Activated T-cell treated with anti-CD3 and anti-CD28 coated beads, Interleukin-2, amount 50 U/mL, for 48 hours (primary cell): ENCODE results near the gene F2R.

Experiments
- DNase-seq, 2 experiments: peaks; one replicate each; pipeline ENCODE4 v3.0.0-alpha.2; 2020

The F2R gene

DNA sequence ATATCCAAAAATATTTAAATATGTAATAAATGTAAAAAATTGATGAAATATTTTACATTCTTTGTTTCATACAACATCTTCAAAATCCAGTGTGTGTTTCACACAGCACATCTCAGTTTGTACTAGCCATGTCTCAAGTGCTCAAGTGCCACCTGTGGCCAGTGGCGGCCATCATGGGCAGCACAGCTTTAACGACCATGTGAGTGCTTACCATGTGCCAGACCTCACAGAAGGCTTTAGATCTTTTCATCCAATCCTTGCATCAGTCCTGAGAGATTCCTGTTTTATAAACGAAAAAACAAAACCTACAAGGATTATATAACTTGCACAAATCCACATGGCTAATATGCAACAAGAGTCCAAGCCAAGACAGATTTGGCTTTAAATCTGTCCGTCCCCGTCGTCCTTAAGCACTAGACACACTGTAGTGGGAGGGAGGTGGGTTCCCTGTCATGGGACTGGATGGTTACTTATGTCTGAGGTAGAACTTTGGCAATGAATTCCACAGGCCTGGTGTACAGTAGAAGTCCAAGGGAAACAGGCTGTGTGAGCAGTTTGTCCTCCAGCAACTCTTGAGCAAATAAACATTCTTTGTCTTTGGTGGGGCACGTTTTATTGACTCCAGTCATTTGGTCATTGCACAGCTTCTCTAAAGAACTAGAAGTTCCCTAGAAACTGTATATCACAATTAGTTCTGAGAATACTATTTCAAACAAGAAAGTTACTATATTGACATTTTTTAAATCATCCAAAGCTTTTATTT is 25.0 kb upstream of the F2R start:
- no peak for DNase-seq

DNA sequence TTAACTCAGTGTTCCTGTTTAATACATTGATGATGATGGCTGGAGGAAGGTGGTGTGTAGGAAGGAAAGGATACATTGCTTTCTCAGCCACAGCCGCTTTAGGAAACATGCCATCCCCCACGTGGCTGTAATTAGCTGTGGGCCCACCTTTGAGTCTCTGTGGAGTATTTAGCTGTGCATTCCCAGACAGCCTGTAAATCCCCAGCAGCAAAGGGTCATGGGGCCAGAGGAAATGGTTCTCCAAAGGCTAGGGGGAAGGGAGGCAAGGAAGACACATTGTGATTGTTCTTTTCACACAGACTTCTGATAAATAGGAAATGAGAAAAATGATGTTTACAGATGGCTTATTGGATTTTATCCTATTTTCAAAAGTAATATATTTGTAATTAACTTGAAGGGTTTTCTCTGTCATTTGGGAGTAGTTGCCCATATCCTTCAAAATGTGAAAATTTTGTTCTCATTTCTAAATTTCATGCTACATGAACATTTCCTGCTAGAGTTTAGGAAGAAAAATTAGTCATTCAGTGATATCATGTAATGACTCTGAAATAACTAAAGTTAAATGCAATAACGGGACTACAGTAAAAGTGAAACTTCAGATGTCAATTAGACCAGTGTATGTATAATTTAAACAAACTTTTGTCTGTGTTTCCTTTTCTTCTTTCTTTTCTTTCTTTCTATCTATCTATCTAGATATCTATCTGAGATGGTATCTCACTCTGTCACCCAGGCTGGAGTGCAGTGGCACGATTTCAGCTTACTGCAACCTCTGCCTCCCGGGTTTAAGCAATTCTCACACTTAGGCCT is 24.3 kb upstream of the F2R start:
- peak in 1 of 2 experiments; percentile 26 for DNase-seq

DNA sequence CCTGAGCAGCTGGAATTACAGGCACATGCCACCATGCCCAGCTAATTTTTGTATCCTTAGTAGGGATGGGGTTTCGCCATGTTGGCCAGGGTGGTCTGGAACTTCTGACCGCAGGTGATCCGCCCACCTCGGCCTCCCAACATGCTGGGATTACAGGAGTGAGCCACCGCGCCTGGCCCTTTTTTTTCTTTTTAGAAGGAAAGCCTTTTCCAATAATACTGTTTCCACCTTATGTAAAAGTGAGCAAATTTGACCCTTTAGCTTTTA is 23.7 kb upstream of the F2R start:
- no peak for DNase-seq

DNA sequence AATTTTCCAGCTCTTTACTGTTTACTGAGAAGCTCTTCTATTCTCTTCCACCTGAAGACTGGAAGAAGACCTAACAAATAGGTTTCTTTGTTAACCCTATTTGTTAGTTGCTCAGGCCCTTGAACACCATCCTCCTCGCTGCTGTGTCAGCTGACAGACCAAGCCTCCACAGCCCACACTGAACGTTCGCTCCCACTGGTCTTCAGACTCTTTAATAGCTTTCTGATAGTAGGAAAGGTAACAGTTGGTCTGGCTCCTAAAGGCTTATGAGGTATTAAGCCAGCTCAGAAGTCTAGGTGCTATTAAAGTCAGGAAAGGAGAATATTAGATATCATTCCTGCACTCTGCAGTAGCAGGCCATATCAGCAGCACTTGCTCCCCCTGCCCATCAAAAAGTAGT is 23.3 kb upstream of the F2R start:
- DNase-seq, result no peak

DNA sequence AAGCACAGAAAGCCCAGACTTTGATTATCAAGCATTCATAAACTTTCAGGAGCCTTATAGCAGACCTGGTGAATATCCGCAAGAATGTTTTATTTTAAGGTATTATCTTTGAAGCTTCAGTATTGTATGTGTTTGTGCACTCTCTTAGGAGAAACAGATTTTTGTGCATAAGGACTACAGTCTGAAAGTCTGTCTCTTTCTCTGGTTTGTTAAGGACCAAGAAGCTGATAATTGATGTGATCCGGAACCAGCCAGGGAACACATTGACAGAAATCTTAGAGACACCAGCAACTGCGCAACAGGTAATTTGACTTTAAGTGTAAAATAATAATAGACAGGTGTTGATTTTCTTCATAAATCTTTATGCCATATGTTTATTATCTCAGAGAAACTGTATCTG is 22.8 kb upstream of the F2R start:
- no peak for DNase-seq

DNA sequence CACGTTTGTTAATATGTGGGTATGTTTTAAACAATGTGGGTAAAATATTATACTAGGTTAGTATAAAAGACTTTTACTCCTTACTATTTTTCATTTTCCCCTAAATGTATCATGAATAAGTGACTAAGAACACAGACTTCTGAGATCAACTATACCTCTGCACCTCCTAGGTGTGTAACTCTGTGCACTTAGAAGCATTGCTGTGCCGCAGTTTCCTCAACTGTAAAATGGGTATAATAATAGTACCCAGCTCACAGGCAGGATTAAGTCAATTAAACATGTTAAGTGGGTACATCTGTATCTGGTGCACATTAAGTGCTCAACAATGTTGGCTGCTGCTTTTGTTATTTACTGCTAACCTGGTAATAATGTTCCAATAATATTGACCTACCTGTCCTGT is 21.6 kb upstream of the F2R start:
- no peak for DNase-seq

DNA sequence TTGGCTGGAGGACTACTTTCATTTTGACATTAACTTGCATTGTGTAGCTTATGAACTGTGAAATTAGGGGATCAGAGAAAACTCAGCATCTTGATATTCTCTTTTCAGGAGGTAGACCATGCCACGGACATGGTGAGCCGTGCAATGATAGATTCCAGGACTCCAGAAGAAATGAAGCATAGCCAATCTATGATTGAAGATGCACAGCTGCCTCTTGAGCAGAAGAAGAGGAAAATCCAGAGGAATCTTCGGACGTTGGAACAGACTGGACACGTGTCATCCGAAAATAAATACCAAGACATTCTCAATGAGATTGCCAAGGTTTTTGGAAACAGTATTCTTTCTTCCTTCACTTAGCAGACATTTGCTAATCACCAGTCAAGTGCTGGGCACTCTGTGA is 20.6 kb upstream of the F2R start:
- no peak for DNase-seq

DNA sequence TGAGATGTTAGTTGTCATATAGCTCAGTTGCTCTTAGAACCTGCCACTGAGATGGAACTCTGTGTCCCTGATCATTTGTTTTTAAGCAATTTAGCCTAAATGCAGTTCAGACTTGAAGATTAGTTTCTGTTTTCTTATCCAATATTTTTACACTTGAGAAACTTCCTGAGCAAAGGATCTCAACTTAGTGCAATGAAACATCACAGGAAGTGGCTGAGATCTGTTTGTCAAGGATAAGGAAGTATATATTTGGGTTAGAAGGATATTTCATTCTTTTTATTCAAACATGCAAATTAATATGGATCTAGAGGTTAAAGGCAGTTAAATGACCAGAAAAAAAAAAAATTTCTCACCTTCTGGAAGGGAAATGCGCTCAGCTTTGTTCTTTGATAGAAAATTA is 19.7 kb upstream of the F2R start:
- DNase-seq, result no peak

DNA sequence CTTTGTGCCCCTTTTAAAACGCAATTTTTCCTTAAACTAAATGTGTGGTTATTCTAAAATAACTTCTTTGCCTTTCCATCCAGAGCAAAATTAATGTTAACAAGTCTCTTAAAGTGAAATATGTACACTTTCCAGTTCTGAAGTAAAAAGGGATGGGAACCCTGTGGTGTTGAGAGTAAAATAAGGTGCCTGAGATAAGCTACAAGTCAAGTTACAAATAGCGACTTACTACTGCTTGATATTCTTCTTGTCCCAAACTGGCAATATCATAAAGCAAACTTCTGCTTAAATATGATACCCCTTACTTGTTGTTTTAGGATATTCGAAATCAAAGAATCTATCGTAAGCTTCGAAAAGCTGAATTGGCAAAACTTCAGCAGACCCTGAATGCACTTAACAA is 18.3 kb upstream of the F2R start:
- no peak for DNase-seq

DNA sequence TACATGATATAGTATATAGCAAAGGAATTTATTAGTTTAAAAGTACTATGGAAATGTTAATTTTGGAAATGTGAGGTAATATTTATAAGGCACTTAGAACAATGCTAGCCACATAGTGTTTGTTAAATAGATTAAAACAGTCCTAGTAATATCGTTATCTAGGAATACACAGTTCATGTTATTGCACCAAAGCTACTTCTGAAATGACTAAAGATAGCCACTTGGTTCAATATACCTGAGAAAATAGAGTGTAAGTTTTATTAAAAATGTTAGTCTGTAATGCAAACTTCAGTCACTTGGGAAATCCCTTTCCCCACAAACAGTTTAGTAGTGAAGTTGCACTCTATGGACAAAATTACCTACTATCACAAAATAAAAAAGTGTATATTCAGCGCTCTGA is 15.4 kb upstream of the F2R start:
- no peak for DNase-seq

DNA sequence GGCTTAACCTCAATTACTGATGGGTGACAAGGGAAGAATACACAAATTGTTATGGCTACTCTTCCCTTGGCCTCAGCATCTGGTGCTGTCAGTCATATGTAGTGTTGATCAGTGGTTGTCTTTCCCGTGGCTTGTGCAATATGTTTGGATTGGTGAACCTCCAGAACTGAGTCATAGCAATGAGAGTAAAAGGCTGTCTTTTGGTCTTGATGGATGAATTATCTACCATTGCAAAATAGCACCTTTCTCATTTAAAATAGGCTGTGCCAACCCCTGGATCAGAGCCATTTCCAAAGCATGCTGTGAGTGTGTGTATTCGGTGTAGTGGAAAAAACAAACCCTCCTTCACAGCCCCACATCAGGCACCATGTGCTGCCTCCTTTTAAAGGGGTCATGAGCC is 14.6 kb upstream of the F2R start:
- DNase-seq, result no peak

DNA sequence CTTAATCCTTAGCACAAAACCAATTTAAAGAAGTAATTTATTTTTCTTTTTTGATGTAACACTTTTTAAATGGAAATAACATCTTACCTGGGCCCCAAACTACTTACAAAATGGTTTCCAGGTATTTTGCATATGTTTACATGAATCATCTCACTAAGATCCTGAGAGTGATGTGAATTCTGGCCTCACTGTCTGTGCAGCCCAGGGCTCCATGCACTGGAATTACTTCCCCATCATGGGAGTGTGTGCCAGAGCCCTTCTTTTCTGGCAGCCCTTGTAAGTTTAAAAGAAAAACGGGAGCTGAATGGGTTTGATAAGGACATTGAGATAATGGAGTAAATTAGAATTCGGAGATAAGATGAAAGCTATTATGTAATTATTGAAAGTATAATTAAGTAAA is 12.2 kb upstream of the F2R start:
- no peak for DNase-seq

DNA sequence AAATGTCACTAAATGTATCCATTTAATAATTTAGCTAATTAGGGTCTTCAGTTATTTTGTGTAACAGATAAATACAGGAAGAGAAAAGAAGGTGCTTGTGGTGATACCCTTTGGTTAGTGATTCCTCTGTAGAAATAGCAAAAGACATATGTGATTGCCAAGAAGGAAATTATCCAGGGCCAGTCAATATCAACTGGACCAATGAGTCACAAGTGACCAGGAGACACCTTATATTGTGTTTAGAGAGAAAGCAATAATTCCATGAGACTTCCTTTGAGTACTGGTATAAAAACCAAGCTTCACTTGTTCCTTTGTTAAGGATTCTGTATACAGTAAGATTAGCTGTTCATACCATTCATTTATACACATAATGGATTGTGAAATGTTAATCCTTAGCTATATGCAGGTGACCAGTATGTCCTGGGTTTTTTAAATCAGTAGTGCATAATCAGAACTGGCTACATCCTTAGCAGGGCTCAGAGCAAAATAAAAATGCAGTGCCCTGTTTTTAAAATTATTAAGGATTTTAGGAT is 11.7 kb upstream of the F2R start:
- DNase-seq, result no peak

DNA sequence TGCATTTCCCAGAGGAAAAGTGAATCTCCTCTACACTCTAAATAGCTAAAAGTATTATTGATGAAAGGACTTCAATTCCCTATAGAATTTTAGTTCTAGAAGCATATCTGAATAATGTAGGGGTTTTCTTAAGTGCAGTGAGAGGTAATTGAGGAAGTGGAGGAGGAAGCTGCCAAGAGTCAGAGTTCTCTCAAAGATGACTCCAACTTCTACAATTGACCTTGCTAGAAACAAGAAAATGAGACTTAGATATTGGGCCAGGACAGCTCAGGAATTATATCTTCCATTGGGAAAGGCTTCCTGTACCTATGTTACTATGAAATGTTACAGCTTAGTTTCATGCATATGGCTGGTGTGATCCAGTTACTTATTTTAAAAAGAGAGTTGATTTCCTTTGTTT is 10.4 kb upstream of the F2R start:
- DNase-seq, result no peak

DNA sequence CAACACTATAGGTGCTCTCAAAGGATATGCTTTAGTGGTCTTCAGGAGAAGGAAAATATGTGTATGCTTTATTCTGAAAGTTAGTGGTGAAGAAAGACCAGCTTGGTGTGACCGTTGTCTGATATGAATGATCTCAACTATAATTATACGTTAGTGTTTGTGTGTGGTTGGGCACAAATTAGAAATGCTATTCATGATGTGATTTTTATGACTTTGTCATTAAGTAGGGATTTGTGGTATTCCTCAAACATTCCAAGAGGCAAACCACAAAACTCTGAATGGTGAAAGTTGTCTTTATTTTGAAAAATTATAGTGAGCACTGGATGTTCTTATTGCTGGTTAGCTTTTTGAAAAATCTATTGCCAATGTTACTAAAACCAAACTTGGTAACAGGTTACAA is 6.2 kb upstream of the F2R start:
- no peak for DNase-seq

DNA sequence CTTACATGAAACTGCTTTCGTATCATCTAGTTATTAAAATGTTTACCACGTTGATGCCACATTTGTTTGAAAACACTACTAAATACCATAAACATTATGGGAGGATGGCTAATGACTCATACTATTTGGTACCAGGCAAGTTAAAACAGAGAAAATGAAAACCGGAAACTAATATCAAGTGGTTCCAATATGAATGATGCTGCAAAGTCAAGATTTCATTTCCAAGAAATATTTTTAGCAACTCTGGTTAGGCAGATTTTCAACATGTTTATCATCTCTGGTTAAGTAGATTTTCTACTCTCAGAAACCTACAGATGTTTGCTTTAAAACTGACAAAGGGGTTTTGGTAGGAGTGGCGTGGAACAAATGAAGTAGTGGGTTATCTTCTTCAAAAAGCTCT is 4.9 kb upstream of the F2R start:
- DNase-seq, result no peak

DNA sequence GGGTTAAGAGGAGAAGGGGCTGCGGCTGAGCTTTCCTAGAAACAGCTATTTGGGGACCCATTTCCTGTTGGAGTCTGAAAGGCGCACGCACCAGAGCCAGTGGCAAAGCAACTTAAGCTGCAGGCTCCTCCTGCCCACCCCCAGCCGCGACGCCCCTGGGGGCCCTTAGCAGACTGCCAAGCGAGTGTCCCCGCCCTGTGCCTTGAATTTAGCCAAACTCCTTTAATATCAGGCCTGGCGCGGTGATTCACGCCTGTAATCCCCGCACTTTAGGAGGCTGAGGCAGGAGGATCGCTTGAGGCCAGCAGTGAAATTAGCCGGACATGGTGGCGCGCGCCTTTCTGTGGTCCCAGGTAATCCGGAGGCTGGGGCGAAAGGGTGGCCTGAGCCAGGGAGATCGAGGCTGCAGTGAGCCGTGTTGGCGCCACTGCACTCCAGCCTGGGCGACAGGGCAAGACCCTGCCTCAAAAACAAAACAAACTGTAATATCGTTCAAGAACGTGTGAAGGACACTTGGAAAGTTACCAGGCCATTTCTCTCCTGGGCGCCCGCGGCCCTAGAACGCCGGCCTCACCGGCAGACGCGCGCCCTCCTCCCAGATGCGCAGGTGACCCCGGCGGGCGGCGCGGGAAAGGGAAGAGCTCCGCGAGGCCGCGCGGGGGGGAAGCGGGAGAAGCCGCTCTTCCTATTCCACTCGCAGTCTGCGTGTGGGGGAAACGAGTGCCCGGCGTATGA is 1.0 kb upstream of the F2R start:
- peak; percentile 34 to 39 for DNase-seq

DNA sequence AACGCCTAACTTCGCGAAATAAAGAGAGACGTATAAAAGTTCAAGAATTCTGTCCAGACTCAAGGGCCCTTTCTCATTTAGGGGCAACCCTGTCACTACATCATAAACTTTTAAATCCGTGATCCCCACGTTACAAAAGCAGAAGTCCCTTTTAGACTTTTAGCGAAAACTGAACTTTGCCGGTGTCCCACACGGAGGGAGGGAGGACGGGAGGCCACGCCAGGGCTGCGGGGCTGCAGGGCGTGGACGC is 515 bp upstream of the F2R start:
- DNase-seq, result no peak

DNA sequence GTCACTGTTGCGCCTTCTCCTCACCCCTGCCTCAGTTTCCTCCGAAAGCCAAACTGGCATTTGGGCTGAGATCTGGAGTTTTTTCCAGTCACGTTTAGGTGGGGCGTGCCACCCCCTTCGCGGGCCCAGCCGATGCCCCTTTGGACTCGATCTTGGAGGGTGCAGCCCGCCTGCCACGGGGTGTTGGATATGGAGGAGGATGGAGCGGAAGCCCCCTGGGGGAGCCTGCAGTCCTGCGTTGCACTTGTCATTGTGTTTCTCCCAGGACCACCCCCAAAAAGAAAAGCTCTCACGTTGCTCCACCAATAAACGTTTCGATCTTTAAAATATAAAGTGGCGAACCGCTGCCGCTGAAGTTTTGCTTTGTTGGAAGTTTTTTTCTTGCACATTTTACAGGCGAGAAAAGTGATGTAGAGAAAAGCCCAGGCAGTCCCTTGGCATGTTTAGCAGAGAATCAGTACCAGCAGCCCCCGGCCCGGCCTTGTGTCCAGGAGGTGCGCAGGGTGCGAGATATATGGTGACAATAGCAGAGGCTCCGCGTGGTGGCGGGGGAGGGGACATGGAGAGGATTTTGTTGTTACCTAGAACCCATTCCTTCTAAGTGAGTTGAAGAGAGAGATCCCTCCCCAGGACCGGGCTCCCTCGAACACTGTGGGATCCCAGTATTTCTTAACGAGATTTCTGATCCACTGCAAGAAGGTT is 681 bp downstream of the F2R start:
- peak; percentile 36 to 41 for DNase-seq

DNA sequence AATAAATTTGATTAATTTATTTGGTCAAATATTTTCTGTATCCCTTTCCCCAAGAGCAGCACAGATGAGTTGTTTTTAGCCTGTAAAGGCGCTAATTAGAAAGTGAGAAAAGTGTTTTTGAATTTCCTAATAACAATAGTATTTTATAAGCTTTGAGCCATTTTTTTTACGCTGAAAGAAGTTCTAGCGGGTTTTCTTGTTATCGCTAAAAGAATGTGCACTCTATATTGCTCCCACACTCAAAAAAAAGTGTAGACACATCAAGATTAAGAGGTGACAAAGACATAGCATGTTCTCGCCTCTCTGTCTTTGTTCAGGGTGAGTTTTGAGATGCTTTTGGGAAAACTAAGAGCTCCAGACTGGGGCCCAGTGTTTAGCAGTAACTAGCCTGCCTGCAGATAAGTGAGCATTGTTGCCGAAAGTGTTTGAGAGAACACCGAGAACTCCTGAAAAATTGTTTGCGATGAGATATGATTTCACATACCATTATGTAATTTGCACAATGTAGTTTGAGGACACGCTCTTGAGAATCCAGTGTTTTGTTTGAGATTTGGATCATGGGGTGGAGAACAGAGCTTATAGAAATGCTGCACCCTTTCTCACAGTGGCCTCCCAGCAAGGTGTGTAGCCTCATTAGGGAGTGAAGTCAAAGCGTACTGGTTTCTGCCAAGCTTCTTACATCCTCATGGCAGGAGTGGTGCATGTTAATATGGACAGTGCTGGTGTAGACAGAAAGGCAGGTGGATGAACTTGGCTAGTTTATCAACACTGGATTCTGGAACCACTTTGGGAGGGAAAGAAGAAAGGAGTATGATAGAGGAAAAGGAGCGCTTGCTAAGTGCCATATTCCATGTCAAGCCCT is 1.5 kb downstream of the F2R start:
- no peak for DNase-seq

DNA sequence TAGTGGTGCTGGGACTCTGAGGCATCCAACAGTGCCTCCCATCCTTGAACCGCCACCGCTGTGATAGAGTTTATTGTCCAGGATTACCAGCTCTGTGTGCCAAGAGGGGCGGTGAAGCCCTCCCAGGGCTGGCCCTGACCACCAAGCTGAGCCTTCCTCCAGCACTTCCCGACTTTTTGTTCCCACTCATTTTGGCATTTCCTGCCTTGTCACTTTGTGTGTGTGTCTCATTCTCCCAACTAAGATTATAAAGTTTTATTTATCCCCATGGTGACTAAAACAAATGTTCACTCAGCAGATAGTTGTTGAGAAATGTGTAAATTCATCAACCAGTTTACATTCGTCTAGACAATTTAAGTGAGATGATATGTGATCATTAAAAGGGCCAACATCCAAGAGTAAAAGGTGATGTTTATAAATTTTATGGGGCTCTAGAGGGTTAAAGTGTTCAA is 2.5 kb downstream of the F2R start:
- no peak for DNase-seq

DNA sequence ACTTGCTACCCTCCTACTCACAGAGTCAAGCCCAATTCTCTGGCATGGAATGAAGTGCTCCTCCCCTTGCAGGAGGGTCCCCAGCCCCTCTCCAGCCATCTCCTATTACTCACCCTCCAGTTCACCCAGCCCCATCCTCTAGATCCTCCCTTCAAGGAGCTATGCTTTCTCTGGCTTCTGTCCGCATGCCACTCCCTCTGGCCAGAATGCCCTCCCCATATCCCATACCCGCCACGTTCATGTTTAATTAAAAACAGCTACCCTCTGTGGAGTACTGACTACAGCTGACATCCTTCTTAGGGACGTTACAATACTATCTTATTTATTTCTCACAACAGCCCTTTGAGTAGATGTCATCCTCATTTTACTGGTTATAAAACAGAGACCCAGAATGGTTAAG is 3.0 kb downstream of the F2R start:
- DNase-seq, result no peak
